Measurements from ENCODE around the gene OLIG1. TPM values are rescaled to one million over a fixed set of nuclear protein-coding genes. Genes with fewer than 3 reads are reported as not detected.

OLIG1 gene
- total and polyA plus RNA-seq, 2 donors (not counting 1 experiment from before 2014, with no cell fraction given) = 0.33 TPM; not detected in 1

DNA sequence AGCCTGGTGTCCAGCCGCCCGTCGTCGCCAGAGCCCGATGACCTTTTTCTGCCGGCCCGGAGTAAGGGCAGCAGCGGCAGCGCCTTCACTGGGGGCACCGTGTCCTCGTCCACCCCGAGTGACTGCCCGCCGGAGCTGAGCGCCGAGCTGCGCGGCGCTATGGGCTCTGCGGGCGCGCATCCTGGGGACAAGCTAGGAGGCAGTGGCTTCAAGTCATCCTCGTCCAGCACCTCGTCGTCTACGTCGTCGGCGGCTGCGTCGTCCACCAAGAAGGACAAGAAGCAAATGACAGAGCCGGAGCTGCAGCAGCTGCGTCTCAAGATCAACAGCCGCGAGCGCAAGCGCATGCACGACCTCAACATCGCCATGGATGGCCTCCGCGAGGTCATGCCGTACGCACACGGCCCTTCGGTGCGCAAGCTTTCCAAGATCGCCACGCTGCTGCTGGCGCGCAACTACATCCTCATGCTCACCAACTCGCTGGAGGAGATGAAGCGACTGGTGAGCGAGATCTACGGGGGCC is 43.0 kb upstream of the OLIG1 start:
- Mint-ChIP-seq H3K27ac (no peak overlapping the region), H3K27me3 (peaks cover 59% of the 10 kb centered on the region), H3K9me3 (ENCODE audit: insufficient read depth) (no peaks in the 10 kb centered on the region), H3K4me3 (no peak overlapping the region), H3K4me1 (peaks cover 32% of the 10 kb centered on the region)
- no peaks in the 10 kb centered on the region for H3K36me3 ChIP-seq (replicated peaks in 1 of 2; ENCODE audit: control extremely low read depth in 1 of 2, control insufficient read depth in 1 of 2, extremely low read depth in 1 of 2, insufficient read depth in 2 of 2, low read length in 1 of 2)
- no peak for TF ChIP-seq EZH2 (IDR thresholded peaks at IDR 0.05; ENCODE audit: borderline replicate concordance, insufficient read depth, low read depth, low read length, poor library complexity, severe bottlenecking)
- TF ChIP-seq, protein P1, sequence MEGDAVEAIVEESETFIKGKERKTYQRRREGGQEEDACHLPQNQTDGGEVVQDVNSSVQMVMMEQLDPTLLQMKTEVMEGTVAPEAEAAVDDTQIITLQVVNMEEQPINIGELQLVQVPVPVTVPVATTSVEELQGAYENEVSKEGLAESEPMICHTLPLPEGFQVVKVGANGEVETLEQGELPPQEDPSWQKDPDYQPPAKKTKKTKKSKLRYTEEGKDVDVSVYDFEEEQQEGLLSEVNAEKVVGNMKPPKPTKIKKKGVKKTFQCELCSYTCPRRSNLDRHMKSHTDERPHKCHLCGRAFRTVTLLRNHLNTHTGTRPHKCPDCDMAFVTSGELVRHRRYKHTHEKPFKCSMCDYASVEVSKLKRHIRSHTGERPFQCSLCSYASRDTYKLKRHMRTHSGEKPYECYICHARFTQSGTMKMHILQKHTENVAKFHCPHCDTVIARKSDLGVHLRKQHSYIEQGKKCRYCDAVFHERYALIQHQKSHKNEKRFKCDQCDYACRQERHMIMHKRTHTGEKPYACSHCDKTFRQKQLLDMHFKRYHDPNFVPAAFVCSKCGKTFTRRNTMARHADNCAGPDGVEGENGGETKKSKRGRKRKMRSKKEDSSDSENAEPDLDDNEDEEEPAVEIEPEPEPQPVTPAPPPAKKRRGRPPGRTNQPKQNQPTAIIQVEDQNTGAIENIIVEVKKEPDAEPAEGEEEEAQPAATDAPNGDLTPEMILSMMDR (IDR thresholded peaks at IDR 0.05) = no peak
- H2AFZ ChIP-seq (ENCODE audit: insufficient read depth, low read depth, low read length, poor library complexity, severe bottlenecking) = no peak overlapping the region
- DNase-seq = peak; percentile 42
- H3K27ac ChIP-seq (ENCODE audit: low read length in 2 of 2) = no peak overlapping the region
- H3K79me2 ChIP-seq (ENCODE audit: control insufficient read depth, insufficient read depth, low read length) = no peaks in the 10 kb centered on the region
- ChIA-PET CTCF (no interaction called here), POLR2A (no interaction called here)
- H3K4me2 ChIP-seq (replicated peaks; ENCODE audit: low read depth, low read length, poor library complexity, severe bottlenecking) = peak overlapping the region; percentile 22
- peaks cover 0 to 56% (median 0%) of the 10 kb centered on the region in 3 donors for H3K9me3 ChIP-seq (ENCODE audit: control extremely low read depth in 1 of 3, control insufficient read depth in 2 of 3, insufficient read depth in 1 of 3, low read length in 2 of 3)
- peaks cover 46 to 54% of the 10 kb centered on the region in 2 donors for H3K4me1 ChIP-seq (ENCODE audit: control insufficient read depth in 2 of 2, insufficient read depth in 2 of 2, low read length in 2 of 2)
- no peak overlapping the region for H3K4me3 ChIP-seq (ENCODE audit: control extremely low read depth in 1 of 5, extremely low read depth in 1 of 5, insufficient read depth in 1 of 5, low read depth in 2 of 5, low read length in 4 of 5)
- no peaks in the 10 kb centered on the region for H4K20me1 ChIP-seq (ENCODE audit: control insufficient read depth, insufficient read depth, low read length, poor library complexity, severe bottlenecking)
- H3K27me3 ChIP-seq (replicated peaks in 1 of 4; ENCODE audit: control extremely low read depth in 1 of 4, control insufficient read depth in 3 of 4, insufficient read depth in 4 of 4, low read length in 3 of 4) = peaks cover 0 to 90% (median 53%) of the 10 kb centered on the region in 4 experiments
- intact Hi-C loops (cut with micrococcal nuclease) = no loop called here
- ATAC-seq (ENCODE audit: low read depth) = no peak
- no peak overlapping the region for H3K9ac ChIP-seq (ENCODE audit: low read length)
- WGBS (ENCODE audit: insufficient coverage) = 9% methylated on average over 54 of the region's 54 CpGs

DNA sequence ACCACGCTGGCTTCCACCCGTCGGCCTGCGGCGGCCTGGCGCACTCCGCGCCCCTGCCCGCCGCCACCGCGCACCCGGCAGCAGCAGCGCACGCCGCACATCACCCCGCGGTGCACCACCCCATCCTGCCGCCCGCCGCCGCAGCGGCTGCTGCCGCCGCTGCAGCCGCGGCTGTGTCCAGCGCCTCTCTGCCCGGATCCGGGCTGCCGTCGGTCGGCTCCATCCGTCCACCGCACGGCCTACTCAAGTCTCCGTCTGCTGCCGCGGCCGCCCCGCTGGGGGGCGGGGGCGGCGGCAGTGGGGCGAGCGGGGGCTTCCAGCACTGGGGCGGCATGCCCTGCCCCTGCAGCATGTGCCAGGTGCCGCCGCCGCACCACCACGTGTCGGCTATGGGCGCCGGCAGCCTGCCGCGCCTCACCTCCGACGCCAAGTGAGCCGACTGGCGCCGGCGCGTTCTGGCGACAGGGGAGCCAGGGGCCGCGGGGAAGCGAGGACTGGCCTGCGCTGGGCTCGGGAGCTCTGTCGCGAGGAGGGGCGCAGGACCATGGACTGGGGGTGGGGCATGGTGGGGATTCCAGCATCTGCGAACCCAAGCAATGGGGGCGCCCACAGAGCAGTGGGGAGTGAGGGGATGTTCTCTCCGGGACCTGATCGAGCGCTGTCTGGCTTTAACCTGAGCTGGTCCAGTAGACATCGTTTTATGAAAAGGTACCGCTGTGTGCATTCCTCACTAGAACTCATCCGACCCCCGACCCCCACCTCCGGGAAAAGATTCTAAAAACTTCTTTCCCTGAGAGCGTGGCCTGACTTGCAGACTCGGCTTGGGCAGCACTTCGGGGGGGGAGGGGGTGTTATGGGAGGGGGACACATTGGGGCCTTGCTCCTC is 42.3 kb upstream of the OLIG1 start:
- no peaks in the 10 kb centered on the region for H3K36me3 ChIP-seq (replicated peaks in 1 of 2; ENCODE audit: control extremely low read depth in 1 of 2, control insufficient read depth in 1 of 2, extremely low read depth in 1 of 2, insufficient read depth in 2 of 2, low read length in 1 of 2)
- TF ChIP-seq EZH2 (IDR thresholded peaks at IDR 0.05; ENCODE audit: borderline replicate concordance, insufficient read depth, low read depth, low read length, poor library complexity, severe bottlenecking) = no peak
- TF ChIP-seq, protein P1 (IDR thresholded peaks at IDR 0.05) = no peak
- peaks cover 46 to 53% of the 10 kb centered on the region in 2 donors for H3K4me1 ChIP-seq (ENCODE audit: control insufficient read depth in 2 of 2, insufficient read depth in 2 of 2, low read length in 2 of 2)
- H4K20me1 ChIP-seq (ENCODE audit: control insufficient read depth, insufficient read depth, low read length, poor library complexity, severe bottlenecking) = no peaks in the 10 kb centered on the region
- peaks cover 0 to 86% (median 46%) of the 10 kb centered on the region in 4 experiments for H3K27me3 ChIP-seq (replicated peaks in 1 of 4; ENCODE audit: control extremely low read depth in 1 of 4, control insufficient read depth in 3 of 4, insufficient read depth in 4 of 4, low read length in 3 of 4)
- ChIA-PET POLR2A (no interaction called here), CTCF (no interaction called here)
- intact Hi-C loops (cut with micrococcal nuclease) = no loop called here
- peaks cover 0 to 56% (median 0%) of the 10 kb centered on the region in 3 donors for H3K9me3 ChIP-seq (ENCODE audit: control extremely low read depth in 1 of 3, control insufficient read depth in 2 of 3, insufficient read depth in 1 of 3, low read length in 2 of 3)
- DNase-seq (peak; percentile 15), ATAC-seq (ENCODE audit: low read depth) (no peak)
- Mint-ChIP-seq H3K27me3 (peaks cover 59% of the 10 kb centered on the region), H3K4me3 (no peak overlapping the region), H3K27ac (no peak overlapping the region), H3K4me1 (peaks cover 28% of the 10 kb centered on the region), H3K9me3 (ENCODE audit: insufficient read depth) (no peaks in the 10 kb centered on the region)
- H3K79me2 ChIP-seq (ENCODE audit: control insufficient read depth, insufficient read depth, low read length) = no peaks in the 10 kb centered on the region
- no peak overlapping the region for H3K4me3 ChIP-seq (ENCODE audit: control extremely low read depth in 1 of 5, extremely low read depth in 1 of 5, insufficient read depth in 1 of 5, low read depth in 2 of 5, low read length in 4 of 5)
- 7% methylated on average over 80 of the region's 85 CpGs for WGBS (ENCODE audit: insufficient coverage)
- H3K9ac ChIP-seq (ENCODE audit: low read length) = no peak overlapping the region
- peak overlapping the region; percentile 51 for H3K4me2 ChIP-seq (replicated peaks; ENCODE audit: low read depth, low read length, poor library complexity, severe bottlenecking)
- no peak overlapping the region for H3K27ac ChIP-seq (ENCODE audit: low read length in 2 of 2)
- H2AFZ ChIP-seq (ENCODE audit: insufficient read depth, low read depth, low read length, poor library complexity, severe bottlenecking) = no peak overlapping the region

Data from B cell (primary cell).